ENCODE data around the gene EXOC2.

Gene EXOC2

GRCh38 chr6:626236-626635 lies 66.7 kb downstream of the EXOC2 start:
- Histone ChIP-seq H3K79me2 (ENCODE audit: insufficient read depth, low read length) (no peaks in the 10 kb centered on the region), H3K27ac (ENCODE audit: low read length) (no peak overlapping the region), H3K27me3 (ENCODE audit: insufficient read depth, low read length, poor library complexity) (no peaks in the 10 kb centered on the region), H3K4me2 (ENCODE audit: insufficient read depth, low read length) (no peak overlapping the region), H3K4me3 (ENCODE audit: low read depth in 1 of 2, low read length in 2 of 2) (no peak overlapping the region), H3K36me3 (ENCODE audit: insufficient read depth, low read length) (peaks cover 5% of the 10 kb centered on the region; the same call in 1 of the 2 replicates), H4K20me1 (ENCODE audit: insufficient read depth, low read length) (no peaks in the 10 kb centered on the region), H3K9me3 (ENCODE audit: insufficient read depth, low read length, severe bottlenecking) (no peaks in the 10 kb centered on the region), H2AFZ (ENCODE audit: low read depth, low read length) (no peak overlapping the region), H3K9ac (ENCODE audit: low read depth, low read length) (no peak overlapping the region), H3K4me1 (ENCODE audit: insufficient read depth, low read length) (no peaks in the 10 kb centered on the region)
- DNase-seq (no peak), ATAC-seq (ENCODE audit: insufficient read depth, low read depth) (no peak)
- TF ChIP-seq CTCF (IDR thresholded peaks at IDR 0.05; ENCODE audit: borderline replicate concordance, extremely low read depth, low read length, poor library complexity, severe bottlenecking) (no peak), EZH2 (IDR thresholded peaks at IDR 0.05; ENCODE audit: borderline replicate concordance, low read depth, low read length, severe bottlenecking) (no peak)

GRCh38 chr6:624979-625378 lies 68.0 kb downstream of the EXOC2 start:
- no peak for DNase-seq

GRCh38 chr6:622462-622861 lies 70.5 kb downstream of the EXOC2 start:
- H3K79me2 ChIP-seq (ENCODE audit: insufficient read depth, low read length) = no peaks in the 10 kb centered on the region
- no peak for ATAC-seq (ENCODE audit: insufficient read depth, low read depth)

More at GRCh38 chr6:624979-625378, 68.0 kb downstream of the EXOC2 start:
- H3K27me3 ChIP-seq (ENCODE audit: insufficient read depth, low read length, poor library complexity) = no peaks in the 10 kb centered on the region
- no peaks in the 10 kb centered on the region for H4K20me1 ChIP-seq (ENCODE audit: insufficient read depth, low read length)
- no peaks in the 10 kb centered on the region for H3K9me3 ChIP-seq (ENCODE audit: insufficient read depth, low read length, severe bottlenecking)
- no peaks in the 10 kb centered on the region for H3K79me2 ChIP-seq (ENCODE audit: insufficient read depth, low read length)
- peaks cover 6% of the 10 kb centered on the region; the same call in 1 of the 2 replicates for H3K36me3 ChIP-seq (ENCODE audit: insufficient read depth, low read length)
- no peak overlapping the region for H2AFZ ChIP-seq (ENCODE audit: low read depth, low read length)
- H3K27ac ChIP-seq (ENCODE audit: low read length) = no peak overlapping the region
- no peak for ATAC-seq (ENCODE audit: insufficient read depth, low read depth)
- TF ChIP-seq CTCF (IDR thresholded peaks at IDR 0.05; ENCODE audit: borderline replicate concordance, extremely low read depth, low read length, poor library complexity, severe bottlenecking) (peak; percentile 39), EZH2 (IDR thresholded peaks at IDR 0.05; ENCODE audit: borderline replicate concordance, low read depth, low read length, severe bottlenecking) (no peak)
- H3K4me2 ChIP-seq (ENCODE audit: insufficient read depth, low read length) = no peak overlapping the region
- H3K9ac ChIP-seq (ENCODE audit: low read depth, low read length) = no peak overlapping the region
- H3K4me1 ChIP-seq (ENCODE audit: insufficient read depth, low read length) = no peaks in the 10 kb centered on the region
- H3K4me3 ChIP-seq (ENCODE audit: low read depth in 1 of 2, low read length in 2 of 2) = no peak overlapping the region

More at GRCh38 chr6:622462-622861, 70.5 kb downstream of the EXOC2 start:
- TF ChIP-seq EZH2 (IDR thresholded peaks at IDR 0.05; ENCODE audit: borderline replicate concordance, low read depth, low read length, severe bottlenecking) = no peak
- no peak for TF ChIP-seq CTCF (IDR thresholded peaks at IDR 0.05; ENCODE audit: borderline replicate concordance, extremely low read depth, low read length, poor library complexity, severe bottlenecking)
- Histone ChIP-seq H3K9ac (ENCODE audit: low read depth, low read length) (no peak overlapping the region), H3K36me3 (ENCODE audit: insufficient read depth, low read length) (peaks cover 10% of the 10 kb centered on the region; the same call in 1 of the 2 replicates), H2AFZ (ENCODE audit: low read depth, low read length) (no peak overlapping the region), H3K27me3 (ENCODE audit: insufficient read depth, low read length, poor library complexity) (no peaks in the 10 kb centered on the region), H3K9me3 (ENCODE audit: insufficient read depth, low read length, severe bottlenecking) (no peaks in the 10 kb centered on the region), H3K4me1 (ENCODE audit: insufficient read depth, low read length) (no peaks in the 10 kb centered on the region), H4K20me1 (ENCODE audit: insufficient read depth, low read length) (no peaks in the 10 kb centered on the region), H3K27ac (ENCODE audit: low read length) (no peak overlapping the region), H3K4me3 (ENCODE audit: low read depth in 1 of 2, low read length in 2 of 2) (no peak overlapping the region), H3K4me2 (ENCODE audit: insufficient read depth, low read length) (no peak overlapping the region)
- DNase-seq = no peak
